ENCODE data around the gene USPL1.

GRCh38 chr13:30584051-30584731 lies 33.5 kb upstream of the USPL1 start:
- no peak for TF ChIP-seq CTCF (IDR thresholded peaks at IDR 0.05)
- TF ChIP-seq ZFX (IDR thresholded peaks at IDR 0.05; ENCODE audit: borderline replicate concordance) = no peak

Data from 22Rv1 (cell line).